Measurements from ENCODE around the gene C2CD3. TPM values are rescaled to one million over a fixed set of nuclear protein-coding genes. Genes with fewer than 3 reads are reported as not detected.

The C2CD3 gene
- total RNA-seq, 1 experiment from 2014 or later, result 18.7 TPM

- TF ChIP-seq, protein P1, sequence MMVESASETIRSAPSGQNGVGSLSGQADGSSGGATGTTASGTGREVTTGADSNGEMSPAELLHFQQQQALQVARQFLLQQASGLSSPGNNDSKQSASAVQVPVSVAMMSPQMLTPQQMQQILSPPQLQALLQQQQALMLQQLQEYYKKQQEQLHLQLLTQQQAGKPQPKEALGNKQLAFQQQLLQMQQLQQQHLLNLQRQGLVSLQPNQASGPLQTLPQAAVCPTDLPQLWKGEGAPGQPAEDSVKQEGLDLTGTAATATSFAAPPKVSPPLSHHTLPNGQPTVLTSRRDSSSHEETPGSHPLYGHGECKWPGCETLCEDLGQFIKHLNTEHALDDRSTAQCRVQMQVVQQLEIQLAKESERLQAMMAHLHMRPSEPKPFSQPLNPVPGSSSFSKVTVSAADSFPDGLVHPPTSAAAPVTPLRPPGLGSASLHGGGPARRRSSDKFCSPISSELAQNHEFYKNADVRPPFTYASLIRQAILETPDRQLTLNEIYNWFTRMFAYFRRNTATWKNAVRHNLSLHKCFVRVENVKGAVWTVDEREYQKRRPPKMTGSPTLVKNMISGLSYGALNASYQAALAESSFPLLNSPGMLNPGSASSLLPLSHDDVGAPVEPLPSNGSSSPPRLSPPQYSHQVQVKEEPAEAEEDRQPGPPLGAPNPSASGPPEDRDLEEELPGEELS (CRISPR knock-in tag; IDR thresholded peaks at IDR 0.05), result no peak
- no peak for TF ChIP-seq RORB (CRISPR knock-in tag; IDR thresholded peaks at IDR 0.05)
- TF ChIP-seq NR3C1 (CRISPR knock-in tag; conservative IDR thresholded peaks at IDR 0.05; ENCODE audit: low read depth), result no peak
- TF ChIP-seq, protein P2, sequence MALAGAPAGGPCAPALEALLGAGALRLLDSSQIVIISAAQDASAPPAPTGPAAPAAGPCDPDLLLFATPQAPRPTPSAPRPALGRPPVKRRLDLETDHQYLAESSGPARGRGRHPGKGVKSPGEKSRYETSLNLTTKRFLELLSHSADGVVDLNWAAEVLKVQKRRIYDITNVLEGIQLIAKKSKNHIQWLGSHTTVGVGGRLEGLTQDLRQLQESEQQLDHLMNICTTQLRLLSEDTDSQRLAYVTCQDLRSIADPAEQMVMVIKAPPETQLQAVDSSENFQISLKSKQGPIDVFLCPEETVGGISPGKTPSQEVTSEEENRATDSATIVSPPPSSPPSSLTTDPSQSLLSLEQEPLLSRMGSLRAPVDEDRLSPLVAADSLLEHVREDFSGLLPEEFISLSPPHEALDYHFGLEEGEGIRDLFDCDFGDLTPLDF (CRISPR knock-in tag; IDR thresholded peaks at IDR 0.05), result no peak
- TF ChIP-seq CREM (CRISPR knock-in tag; IDR thresholded peaks at IDR 0.05), result no peak
- no peak for TF ChIP-seq TEAD4 (CRISPR knock-in tag; IDR thresholded peaks at IDR 0.05)
- no peak for TF ChIP-seq AFF4 (CRISPR knock-in tag; IDR thresholded peaks at IDR 0.05; ENCODE audit: borderline replicate concordance)
- no peak for TF ChIP-seq ZMAT4 (CRISPR knock-in tag; IDR thresholded peaks at IDR 0.05)
- TF ChIP-seq OVOL2 (CRISPR knock-in tag; IDR thresholded peaks at IDR 0.05; ENCODE audit: borderline replicate concordance), result no peak
- TF ChIP-seq, protein P3, sequence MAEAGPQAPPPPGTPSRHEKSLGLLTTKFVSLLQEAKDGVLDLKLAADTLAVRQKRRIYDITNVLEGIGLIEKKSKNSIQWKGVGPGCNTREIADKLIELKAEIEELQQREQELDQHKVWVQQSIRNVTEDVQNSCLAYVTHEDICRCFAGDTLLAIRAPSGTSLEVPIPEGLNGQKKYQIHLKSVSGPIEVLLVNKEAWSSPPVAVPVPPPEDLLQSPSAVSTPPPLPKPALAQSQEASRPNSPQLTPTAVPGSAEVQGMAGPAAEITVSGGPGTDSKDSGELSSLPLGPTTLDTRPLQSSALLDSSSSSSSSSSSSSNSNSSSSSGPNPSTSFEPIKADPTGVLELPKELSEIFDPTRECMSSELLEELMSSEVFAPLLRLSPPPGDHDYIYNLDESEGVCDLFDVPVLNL (CRISPR knock-in tag; IDR thresholded peaks at IDR 0.05; ENCODE audit: borderline replicate concordance, low read depth), result no peak
Observed at GRCh38 chr11:74086242-74086884, 84.4 kb downstream of the C2CD3 start (continued).

- Mint-ChIP-seq H3K4me1 (no peaks in the 10 kb centered on the region), H3K4me3 (no peak overlapping the region), H3K27me3 (ENCODE audit: low read depth) (no peaks in the 10 kb centered on the region), H3K36me3 (peaks cover 26% of the 10 kb centered on the region), H3K27ac (no peak overlapping the region), H3K9me3 (peaks cover 11% of the 10 kb centered on the region)
- CTCF ChIA-PET, result no interaction called here
- no peak for ATAC-seq
- no peak for DNase-seq (ENCODE audit: low spot score)
- POLR2A ChIA-PET, result no interaction called here
- TF ChIP-seq, protein P1 (CRISPR knock-in tag; IDR thresholded peaks at IDR 0.05), result no peak
- TF ChIP-seq RELA (CRISPR knock-in tag; IDR thresholded peaks at IDR 0.05; ENCODE audit: borderline replicate concordance) (no peak), ZNF317 (CRISPR knock-in tag; IDR thresholded peaks at IDR 0.05; ENCODE audit: borderline replicate concordance, low read depth) (no peak), ELF4 (CRISPR knock-in tag; IDR thresholded peaks at IDR 0.05; ENCODE audit: low read depth) (no peak), TP53 (CRISPR knock-in tag; IDR thresholded peaks at IDR 0.05) (no peak), ZNF416 (CRISPR knock-in tag; IDR thresholded peaks at IDR 0.05) (no peak), JUN (CRISPR knock-in tag; IDR thresholded peaks at IDR 0.05) (no peak), ZNF423 (CRISPR knock-in tag; IDR thresholded peaks at IDR 0.05) (no peak)
- TF ChIP-seq, protein P4, sequence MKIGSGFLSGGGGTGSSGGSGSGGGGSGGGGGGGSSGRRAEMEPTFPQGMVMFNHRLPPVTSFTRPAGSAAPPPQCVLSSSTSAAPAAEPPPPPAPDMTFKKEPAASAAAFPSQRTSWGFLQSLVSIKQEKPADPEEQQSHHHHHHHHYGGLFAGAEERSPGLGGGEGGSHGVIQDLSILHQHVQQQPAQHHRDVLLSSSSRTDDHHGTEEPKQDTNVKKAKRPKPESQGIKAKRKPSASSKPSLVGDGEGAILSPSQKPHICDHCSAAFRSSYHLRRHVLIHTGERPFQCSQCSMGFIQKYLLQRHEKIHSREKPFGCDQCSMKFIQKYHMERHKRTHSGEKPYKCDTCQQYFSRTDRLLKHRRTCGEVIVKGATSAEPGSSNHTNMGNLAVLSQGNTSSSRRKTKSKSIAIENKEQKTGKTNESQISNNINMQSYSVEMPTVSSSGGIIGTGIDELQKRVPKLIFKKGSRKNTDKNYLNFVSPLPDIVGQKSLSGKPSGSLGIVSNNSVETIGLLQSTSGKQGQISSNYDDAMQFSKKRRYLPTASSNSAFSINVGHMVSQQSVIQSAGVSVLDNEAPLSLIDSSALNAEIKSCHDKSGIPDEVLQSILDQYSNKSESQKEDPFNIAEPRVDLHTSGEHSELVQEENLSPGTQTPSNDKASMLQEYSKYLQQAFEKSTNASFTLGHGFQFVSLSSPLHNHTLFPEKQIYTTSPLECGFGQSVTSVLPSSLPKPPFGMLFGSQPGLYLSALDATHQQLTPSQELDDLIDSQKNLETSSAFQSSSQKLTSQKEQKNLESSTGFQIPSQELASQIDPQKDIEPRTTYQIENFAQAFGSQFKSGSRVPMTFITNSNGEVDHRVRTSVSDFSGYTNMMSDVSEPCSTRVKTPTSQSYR (CRISPR knock-in tag; IDR thresholded peaks at IDR 0.05), result no peak
- TF ChIP-seq, protein P5, sequence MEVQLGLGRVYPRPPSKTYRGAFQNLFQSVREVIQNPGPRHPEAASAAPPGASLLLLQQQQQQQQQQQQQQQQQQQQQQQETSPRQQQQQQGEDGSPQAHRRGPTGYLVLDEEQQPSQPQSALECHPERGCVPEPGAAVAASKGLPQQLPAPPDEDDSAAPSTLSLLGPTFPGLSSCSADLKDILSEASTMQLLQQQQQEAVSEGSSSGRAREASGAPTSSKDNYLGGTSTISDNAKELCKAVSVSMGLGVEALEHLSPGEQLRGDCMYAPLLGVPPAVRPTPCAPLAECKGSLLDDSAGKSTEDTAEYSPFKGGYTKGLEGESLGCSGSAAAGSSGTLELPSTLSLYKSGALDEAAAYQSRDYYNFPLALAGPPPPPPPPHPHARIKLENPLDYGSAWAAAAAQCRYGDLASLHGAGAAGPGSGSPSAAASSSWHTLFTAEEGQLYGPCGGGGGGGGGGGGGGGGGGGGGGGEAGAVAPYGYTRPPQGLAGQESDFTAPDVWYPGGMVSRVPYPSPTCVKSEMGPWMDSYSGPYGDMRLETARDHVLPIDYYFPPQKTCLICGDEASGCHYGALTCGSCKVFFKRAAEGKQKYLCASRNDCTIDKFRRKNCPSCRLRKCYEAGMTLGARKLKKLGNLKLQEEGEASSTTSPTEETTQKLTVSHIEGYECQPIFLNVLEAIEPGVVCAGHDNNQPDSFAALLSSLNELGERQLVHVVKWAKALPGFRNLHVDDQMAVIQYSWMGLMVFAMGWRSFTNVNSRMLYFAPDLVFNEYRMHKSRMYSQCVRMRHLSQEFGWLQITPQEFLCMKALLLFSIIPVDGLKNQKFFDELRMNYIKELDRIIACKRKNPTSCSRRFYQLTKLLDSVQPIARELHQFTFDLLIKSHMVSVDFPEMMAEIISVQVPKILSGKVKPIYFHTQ (CRISPR knock-in tag; IDR thresholded peaks at IDR 0.05), result no peak
Observed at GRCh38 chr11:74085542-74085892, 85.3 kb downstream of the C2CD3 start.

Data from WTC11 (cell line).